Trophoblast cell (in vitro differentiated cells and primary cell): ENCODE data around the gene SPRY2.

ENCODE experiments used
- DNase-seq, 2 donors: peaks; one replicate each; pipeline ENCODE4 v3.0.0-alpha.2; 2016
- H2AFZ ChIP-seq: 2 replicates; pipeline ENCODE4 v1.6.1; 2013; ENCODE audit warnings: low read length, moderate library complexity, mild to moderate bottlenecking; ENCODE audit not compliant: insufficient read depth, poor library complexity
- H2AK5ac ChIP-seq: 2 replicates; pipeline ENCODE4 v1.6.1; 2013; ENCODE audit warnings: mild to moderate bottlenecking, low read length
- H2BK120ac ChIP-seq: 2 replicates; pipeline ENCODE4 v1.6.1; 2013; ENCODE audit warnings: low read length, mild to moderate bottlenecking, moderate library complexity; ENCODE audit not compliant: insufficient read depth, poor library complexity
- H2BK12ac ChIP-seq: 2 replicates; pipeline ENCODE4 v1.6.1; 2013; ENCODE audit warnings: mild to moderate bottlenecking, low read length, moderate library complexity
- H2BK5ac ChIP-seq: 2 replicates; pipeline ENCODE4 v1.6.1; 2013; ENCODE audit warnings: low read length, low read depth, moderate library complexity, mild to moderate bottlenecking; ENCODE audit not compliant: poor library complexity
- H3K14ac ChIP-seq: 2 replicates; pipeline ENCODE4 v1.6.1; 2013; ENCODE audit warnings: mild to moderate bottlenecking, low read length
- H3K18ac ChIP-seq: 2 replicates; pipeline ENCODE4 v1.6.1; 2013; ENCODE audit warnings: mild to moderate bottlenecking, low read length
- H3K23ac ChIP-seq: 2 replicates; pipeline ENCODE4 v1.6.1; 2013; ENCODE audit warnings: low read length
- H3K27ac ChIP-seq: 2 replicates; pipeline ENCODE4 v1.5.1; 2013; ENCODE audit warnings: low read depth, mild to moderate bottlenecking, inconsistent platforms, low read length, moderate library complexity
- H3K27me3 ChIP-seq: 2 replicates; pipeline ENCODE4 v1.6.1; 2013; ENCODE audit warnings: inconsistent platforms, mild to moderate bottlenecking, low read length, moderate library complexity; ENCODE audit not compliant: insufficient read depth
- H3K36me3 ChIP-seq, 2 experiments: 1 replicate in 1 of 2; 2 replicates in 1 of 2; pipeline ENCODE4 v1.6.1; 2013; ENCODE audit warnings: low read length in 2 of 2, mild to moderate bottlenecking in 2 of 2, moderate library complexity in 1 of 2; ENCODE audit not compliant: insufficient read depth in 2 of 2, control insufficient read depth in 1 of 2
- H3K4ac ChIP-seq: 2 replicates; pipeline ENCODE4 v1.6.1; 2013; ENCODE audit warnings: low read depth, mild to moderate bottlenecking, low read length, moderate library complexity
- H3K4me1 ChIP-seq, 2 experiments: 1 replicate in 1 of 2; 2 replicates in 1 of 2; pipeline ENCODE4 v1.6.1; 2013; ENCODE audit warnings: low read length in 2 of 2, mild to moderate bottlenecking in 2 of 2, moderate library complexity in 1 of 2; ENCODE audit not compliant: insufficient read depth in 2 of 2, control insufficient read depth in 1 of 2
- H3K4me2 ChIP-seq: 2 replicates; pipeline ENCODE4 v1.6.1; 2013; ENCODE audit warnings: inconsistent platforms, mild to moderate bottlenecking, low read length, moderate library complexity
- H3K4me3 ChIP-seq: 2 replicates; pipeline ENCODE4 v1.5.1; 2013; ENCODE audit warnings: mild to moderate bottlenecking, low read depth, low read length, inconsistent platforms
- H3K79me1 ChIP-seq: one replicate; pipeline ENCODE4 v1.6.1; 2013; ENCODE audit warnings: low read length
- H3K79me2 ChIP-seq: 2 replicates; pipeline ENCODE4 v1.6.1; 2013; ENCODE audit warnings: low read length, mild to moderate bottlenecking; ENCODE audit not compliant: control insufficient read depth, insufficient read depth, poor library complexity
- H3K9ac ChIP-seq: 2 replicates; pipeline ENCODE4 v1.6.1; 2013; ENCODE audit warnings: mild to moderate bottlenecking, low read length
- H3K9me3 ChIP-seq: 2 replicates; pipeline ENCODE4 v1.6.1; 2013; ENCODE audit warnings: low read depth, mild to moderate bottlenecking, control low read depth, inconsistent platforms, low read length; ENCODE audit not compliant: insufficient read depth
- H4K12ac ChIP-seq: 2 replicates; pipeline ENCODE4 v1.6.1; 2013; ENCODE audit warnings: low read depth, mild to moderate bottlenecking, low read length, moderate library complexity
- H4K8ac ChIP-seq: 2 replicates; pipeline ENCODE4 v1.6.1; 2013; ENCODE audit warnings: low read depth, mild to moderate bottlenecking, low read length, moderate library complexity
- H4K91ac ChIP-seq: one replicate; pipeline ENCODE4 v1.6.1; 2013; ENCODE audit warnings: low read depth, mild to moderate bottlenecking, low read length, moderate library complexity
- WGBS: extraction: QIAGEN DNeasy Blood & Tissue Kit; methylation state at CpG from one replicate; pipeline ENCODE4 v1.1.7; 2013; ENCODE audit warnings: missing lambda C conversion rate; ENCODE audit not compliant: insufficient read length, insufficient coverage; ENCODE audit errors: extremely low coverage; 5-methylcytosine and 5-hydroxymethylcytosine counted together

The SPRY2 gene

DNA sequence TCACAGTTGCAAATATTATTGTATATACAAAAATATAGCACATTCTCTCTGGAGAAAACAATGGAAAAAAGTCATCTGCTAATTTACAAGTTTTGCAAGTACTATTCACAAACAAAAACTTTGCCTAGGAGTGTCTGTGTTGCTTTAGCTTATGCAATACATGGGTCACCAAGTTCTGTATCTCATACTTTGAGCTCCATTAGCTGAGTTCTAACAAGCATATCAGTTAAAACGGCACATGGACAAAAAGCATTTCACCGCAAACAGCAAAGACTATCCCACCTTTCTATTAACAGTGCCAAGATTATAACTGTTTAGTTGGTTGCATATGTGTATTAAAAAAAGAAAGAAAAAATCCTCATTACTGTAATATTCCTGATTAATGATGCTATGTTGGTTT is 4.6 kb downstream of the SPRY2 start:
- Histone ChIP-seq H4K8ac (no peak overlapping the region), H3K27me3 (no peaks in the 10 kb centered on the region), H4K91ac (no peak overlapping the region), H3K79me2 (peaks cover 25% of the 10 kb centered on the region), H2AFZ (no peak overlapping the region), H3K4me1 (peaks cover 0 to 10% of the 10 kb centered on the region in 2 experiments), H4K12ac (no peak overlapping the region), H3K27ac (no peak overlapping the region), H3K79me1 (peaks cover 18% of the 10 kb centered on the region), H3K36me3 (peaks cover 12 to 14% of the 10 kb centered on the region in 2 experiments), H2BK120ac (no peak overlapping the region), H3K23ac (no peak overlapping the region), H2AK5ac (no peak overlapping the region), H2BK5ac (no peak overlapping the region), H2BK12ac (no peak overlapping the region), H3K4me2 (no peak overlapping the region), H3K14ac (no peak overlapping the region), H3K9me3 (no peaks in the 10 kb centered on the region), H3K4ac (no peak overlapping the region), H3K9ac (no peak overlapping the region), H3K18ac (no peak overlapping the region), H3K4me3 (no peak overlapping the region)
- no CpG with 5 or more reads among the region's 2 CpGs for WGBS
- no peak for DNase-seq

DNA sequence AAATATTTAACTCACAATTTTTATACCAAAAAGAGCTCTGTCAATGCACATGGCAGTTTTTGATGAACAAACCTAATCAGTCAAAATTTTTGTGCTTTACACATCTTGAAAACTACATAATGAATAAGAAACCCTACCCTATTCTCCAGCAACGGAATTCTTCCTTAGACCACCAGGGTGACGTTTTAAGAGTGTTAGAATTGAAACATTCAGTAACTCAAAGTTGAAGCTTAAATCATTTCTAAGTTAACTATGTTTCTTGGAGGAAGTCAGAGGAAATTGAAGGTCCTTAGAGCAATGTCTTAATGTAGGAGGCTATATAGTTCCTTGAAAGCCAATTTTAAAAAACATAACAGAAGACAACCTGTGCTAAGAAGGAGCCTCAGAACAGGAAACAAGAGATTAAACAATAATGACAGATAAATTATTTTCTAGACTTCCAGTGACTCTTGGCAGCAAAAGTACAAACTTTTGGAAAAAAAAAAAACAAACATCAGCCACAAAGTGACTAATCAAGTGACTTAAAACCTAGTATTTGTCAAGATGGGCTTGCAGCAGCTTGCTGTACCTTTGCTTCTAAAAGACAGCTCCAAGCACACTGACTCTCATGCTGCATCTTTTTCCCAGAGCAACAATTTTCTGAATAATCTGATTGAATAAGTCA is 6.2 kb downstream of the SPRY2 start:
- peaks cover 14% of the 10 kb centered on the region for H3K79me2 ChIP-seq
- no peak overlapping the region for H2BK5ac ChIP-seq
- H3K23ac ChIP-seq: no peak overlapping the region

DNA sequence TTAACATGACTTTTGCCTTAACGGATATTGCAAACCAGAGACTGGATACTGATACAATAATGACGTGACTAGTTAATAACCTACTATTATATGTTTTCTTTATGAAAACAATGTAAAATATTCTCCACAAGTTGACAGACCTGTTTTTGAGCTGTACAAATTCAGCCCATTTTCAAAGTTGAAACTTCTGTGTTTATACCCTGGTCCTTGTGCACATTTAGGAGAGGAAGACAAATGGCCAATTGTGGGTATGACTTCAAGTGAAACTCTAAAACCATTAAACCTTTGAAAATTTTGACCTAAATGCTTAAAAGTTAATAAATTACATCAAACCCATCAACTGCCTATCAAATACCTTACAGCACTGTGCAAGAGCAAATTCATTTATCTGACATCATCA is 8.9 kb downstream of the SPRY2 start:
- Histone ChIP-seq H3K18ac (no peak overlapping the region), H3K4me2 (no peak overlapping the region), H3K4me3 (no peak overlapping the region), H2AK5ac (no peak overlapping the region), H4K12ac (no peak overlapping the region), H3K23ac (no peak overlapping the region), H3K27ac (no peak overlapping the region), H2BK120ac (no peak overlapping the region), H3K4me1 (peaks cover 0 to 4% of the 10 kb centered on the region in 2 experiments), H3K9ac (no peak overlapping the region), H3K9me3 (no peaks in the 10 kb centered on the region), H4K91ac (no peak overlapping the region), H3K14ac (no peak overlapping the region), H2BK5ac (no peak overlapping the region), H2AFZ (no peak overlapping the region), H3K36me3 (peaks cover 6 to 8% of the 10 kb centered on the region in 2 experiments), H2BK12ac (no peak overlapping the region), H3K4ac (no peak overlapping the region), H4K8ac (no peak overlapping the region), H3K27me3 (no peaks in the 10 kb centered on the region), H3K79me1 (no peaks in the 10 kb centered on the region), H3K79me2 (no peaks in the 10 kb centered on the region)
- WGBS: no CpG with 5 or more reads among the region's 2 CpGs
- peak in 1 of 2 donors; percentile 34 for DNase-seq

More for the DNA sequence above, 6.2 kb downstream of the SPRY2 start:
- Histone ChIP-seq H3K18ac (no peak overlapping the region), H3K14ac (no peak overlapping the region), H2BK120ac (no peak overlapping the region), H3K9me3 (no peaks in the 10 kb centered on the region), H3K4me1 (peaks cover 0 to 10% of the 10 kb centered on the region in 2 experiments), H4K12ac (no peak overlapping the region), H3K27me3 (no peaks in the 10 kb centered on the region), H2BK12ac (no peak overlapping the region), H2AK5ac (no peak overlapping the region), H3K4me2 (no peak overlapping the region), H4K91ac (no peak overlapping the region), H3K27ac (no peak overlapping the region), H3K79me1 (peaks cover 6% of the 10 kb centered on the region), H3K36me3 (peaks cover 12 to 14% of the 10 kb centered on the region in 2 experiments), H2AFZ (no peak overlapping the region), H3K4ac (no peak overlapping the region), H3K9ac (no peak overlapping the region), H4K8ac (no peak overlapping the region), H3K4me3 (no peak overlapping the region)
- no peak for DNase-seq
- no CpG with 5 or more reads among the region's 2 CpGs for WGBS

DNA sequence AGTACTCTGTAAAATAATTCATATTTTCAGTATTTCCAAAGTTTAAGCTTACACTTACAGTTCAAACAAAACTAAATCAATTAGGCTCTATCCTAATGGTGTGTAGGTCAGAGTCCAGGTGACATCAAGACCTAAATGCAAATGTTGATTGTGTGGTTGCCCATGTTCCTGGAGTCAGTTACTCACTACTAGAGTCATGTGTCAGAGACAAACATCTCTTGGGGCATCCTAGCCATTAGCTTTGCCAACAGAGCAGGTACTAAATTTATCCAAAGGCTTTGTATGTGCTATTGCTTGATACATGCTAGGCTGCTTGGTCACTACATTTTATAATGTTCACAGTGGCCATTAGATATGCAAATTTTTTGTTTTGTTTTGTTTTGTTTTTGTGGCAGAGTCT is 11.7 kb downstream of the SPRY2 start:
- Histone ChIP-seq H4K12ac (no peak overlapping the region), H3K4ac (no peak overlapping the region), H3K27ac (no peak overlapping the region), H4K91ac (no peak overlapping the region), H3K14ac (no peak overlapping the region), H4K8ac (no peak overlapping the region), H3K79me1 (no peaks in the 10 kb centered on the region), H3K9ac (no peak overlapping the region), H3K27me3 (no peaks in the 10 kb centered on the region), H2AFZ (no peak overlapping the region), H2AK5ac (no peak overlapping the region), H3K9me3 (no peaks in the 10 kb centered on the region), H3K23ac (no peak overlapping the region), H2BK12ac (no peak overlapping the region), H3K36me3 (peaks cover 0 to 4% of the 10 kb centered on the region in 2 experiments), H2BK5ac (no peak overlapping the region), H3K4me2 (no peak overlapping the region), H2BK120ac (no peak overlapping the region), H3K18ac (no peak overlapping the region), H3K4me1 (no peaks in the 10 kb centered on the region), H3K79me2 (no peaks in the 10 kb centered on the region), H3K4me3 (no peak overlapping the region)
- DNase-seq: no peak
